Skeletal muscle tissue (tissue), 4 donors: ENCODE results near the gene RRAS2. TPM values are rescaled to one million over a fixed set of nuclear protein-coding genes. Genes with fewer than 3 reads are reported as not detected.
"Not testable (repeated sequence)": the region's sequence is repeated elsewhere in the genome, so short reads cannot be mapped to it uniquely, and the experiment has no call there.

Source experiments
- H3K27ac ChIP-seq: one replicate; pipeline ENCODE4 v1.7.0; 2013; ENCODE audit warnings: mild to moderate bottlenecking, low read depth, low read length, inconsistent platforms
- H3K27me3 ChIP-seq, 3 donors: one replicate each; pipeline ENCODE4 v1.7.0; 2013; ENCODE audit warnings: low read length in 3 of 3; ENCODE audit not compliant: control insufficient read depth in 3 of 3, insufficient read depth in 3 of 3
- H3K36me3 ChIP-seq, 3 donors: one replicate each; pipeline ENCODE4 v1.7.0; 2013; ENCODE audit warnings: low read length in 3 of 3; ENCODE audit not compliant: control insufficient read depth in 3 of 3, insufficient read depth in 3 of 3
- H3K4me1 ChIP-seq, 3 donors: one replicate each; pipeline ENCODE4 v1.7.0; 2013; ENCODE audit warnings: low read length in 3 of 3, mild to moderate bottlenecking in 3 of 3; ENCODE audit not compliant: control insufficient read depth in 3 of 3, insufficient read depth in 3 of 3
- H3K4me3 ChIP-seq, 3 donors: one replicate each; pipeline ENCODE4 v1.7.0; 2013; ENCODE audit warnings: low read length in 3 of 3
- H3K9ac ChIP-seq, 3 donors: one replicate each; pipeline ENCODE4 v1.7.0; 2013; ENCODE audit warnings: low read length in 3 of 3, mild to moderate bottlenecking in 3 of 3, moderate library complexity in 2 of 3, low read depth in 1 of 3
- H3K9me3 ChIP-seq, 3 donors: one replicate each; pipeline ENCODE4 v1.7.0; 2013; ENCODE audit warnings: low read length in 3 of 3; ENCODE audit not compliant: control insufficient read depth in 3 of 3
- total RNA-seq: library from RNA; depleted of rRNA; stranded (reverse); fragments of >200 nt; gene quantifications from one replicate; pipeline ENCODE4 v1.2.3, GENCODE V29; 2014
- donor health status: Osteomylitis.

Gene RRAS2
- total RNA-seq, 1 donor from 2014 or later: 39.7 TPM

- Histone ChIP-seq H3K27me3 (no peaks in the 10 kb centered on the region), H3K9me3 (no peaks in the 10 kb centered on the region), H3K4me3 (peak overlapping the region; percentile 66 to 80 (median 67)), H3K9ac (peak overlapping the region in 2 of 3 donors; percentile 41 to 91), H3K36me3 (no peaks in the 10 kb centered on the region), H3K27ac (peak overlapping the region; percentile 63), H3K4me1 (peaks cover 14 to 28% (median 18%) of the 10 kb centered on the region in 3 donors)
Observed at GRCh38 chr11:14359501-14360031, 583 bp upstream of the RRAS2 start.

- Histone ChIP-seq H3K27ac (peak overlapping the region; percentile 63), H3K9ac (peak overlapping the region; percentile 63 to 91 (median 76)), H3K4me3 (peak overlapping the region; percentile 64 to 80 (median 67)), H3K4me1 (peaks cover 11 to 21% (median 12%) of the 10 kb centered on the region in 3 donors), H3K27me3 (no peaks in the 10 kb centered on the region), H3K36me3 (no peaks in the 10 kb centered on the region), H3K9me3 (no peaks in the 10 kb centered on the region)
Observed at GRCh38 chr11:14357881-14358728, 878 bp downstream of the RRAS2 start.

- Histone ChIP-seq H3K9ac (no peak overlapping the region), H3K27me3 (no peaks in the 10 kb centered on the region), H3K9me3 (no peaks in the 10 kb centered on the region), H3K4me3 (no peak overlapping the region), H3K36me3 (no peaks in the 10 kb centered on the region), H3K27ac (no peak overlapping the region), H3K4me1 (peaks cover 3 to 10% (median 5%) of the 10 kb centered on the region in 3 donors)
Observed at GRCh38 chr11:14356342-14356741, 2.6 kb downstream of the RRAS2 start.

GRCh38 chr11:14354604-14355003, 4.4 kb downstream of the RRAS2 start:
- not testable (repeated sequence) for H3K9me3 ChIP-seq, H3K27me3 ChIP-seq, H3K9ac ChIP-seq, H3K4me1 ChIP-seq, H3K4me3 ChIP-seq, H3K36me3 ChIP-seq, H3K27ac ChIP-seq

- Histone ChIP-seq H3K27me3 (no peaks in the 10 kb centered on the region), H3K9ac (no peak overlapping the region), H3K4me1 (no peaks in the 10 kb centered on the region), H3K36me3 (no peaks in the 10 kb centered on the region), H3K9me3 (no peaks in the 10 kb centered on the region), H3K4me3 (no peak overlapping the region), H3K27ac (no peak overlapping the region)
Observed at GRCh38 chr11:14350716-14351238, 8.2 kb downstream of the RRAS2 start.

GRCh38 chr11:14350215-14350614, 8.8 kb downstream of the RRAS2 start:
- Histone ChIP-seq H3K27ac (no peak overlapping the region), H3K9ac (no peak overlapping the region), H3K36me3 (no peaks in the 10 kb centered on the region), H3K27me3 (no peaks in the 10 kb centered on the region), H3K9me3 (no peaks in the 10 kb centered on the region), H3K4me3 (no peak overlapping the region), H3K4me1 (no peaks in the 10 kb centered on the region)

GRCh38 chr11:14347991-14348390, 11.0 kb downstream of the RRAS2 start:
- no peaks in the 10 kb centered on the region for H3K9me3 ChIP-seq
- no peaks in the 10 kb centered on the region for H3K27me3 ChIP-seq
- no peak overlapping the region for H3K4me3 ChIP-seq
- H3K27ac ChIP-seq: no peak overlapping the region
- no peak overlapping the region for H3K9ac ChIP-seq
- no peaks in the 10 kb centered on the region for H3K36me3 ChIP-seq
- no peaks in the 10 kb centered on the region for H3K4me1 ChIP-seq

- Histone ChIP-seq H3K4me1 (no peaks in the 10 kb centered on the region), H3K9me3 (no peaks in the 10 kb centered on the region), H3K27me3 (no peaks in the 10 kb centered on the region), H3K27ac (no peak overlapping the region), H3K4me3 (no peak overlapping the region), H3K9ac (no peak overlapping the region), H3K36me3 (no peaks in the 10 kb centered on the region)
Observed at GRCh38 chr11:14347494-14347893, 11.5 kb downstream of the RRAS2 start.

- no peaks in the 10 kb centered on the region for H3K27me3 ChIP-seq
- peaks cover 0 to 3% (median 2%) of the 10 kb centered on the region in 3 donors for H3K4me1 ChIP-seq
- H3K27ac ChIP-seq: no peak overlapping the region
- H3K36me3 ChIP-seq: no peaks in the 10 kb centered on the region
- H3K4me3 ChIP-seq: no peak overlapping the region
- no peaks in the 10 kb centered on the region for H3K9me3 ChIP-seq
- H3K9ac ChIP-seq: no peak overlapping the region
Observed at GRCh38 chr11:14346303-14346955, 12.6 kb downstream of the RRAS2 start.

- H3K9ac ChIP-seq: no peak overlapping the region
- no peaks in the 10 kb centered on the region for H3K27me3 ChIP-seq
- no peaks in the 10 kb centered on the region for H3K9me3 ChIP-seq
- no peak overlapping the region for H3K27ac ChIP-seq
- peaks cover 0 to 3% (median 2%) of the 10 kb centered on the region in 3 donors for H3K4me1 ChIP-seq
- H3K4me3 ChIP-seq: no peak overlapping the region
- no peaks in the 10 kb centered on the region for H3K36me3 ChIP-seq
Observed at GRCh38 chr11:14345668-14346067, 13.3 kb downstream of the RRAS2 start.
